ENCODE data around the gene TMEM151A.

TMEM151A gene

DNA sequence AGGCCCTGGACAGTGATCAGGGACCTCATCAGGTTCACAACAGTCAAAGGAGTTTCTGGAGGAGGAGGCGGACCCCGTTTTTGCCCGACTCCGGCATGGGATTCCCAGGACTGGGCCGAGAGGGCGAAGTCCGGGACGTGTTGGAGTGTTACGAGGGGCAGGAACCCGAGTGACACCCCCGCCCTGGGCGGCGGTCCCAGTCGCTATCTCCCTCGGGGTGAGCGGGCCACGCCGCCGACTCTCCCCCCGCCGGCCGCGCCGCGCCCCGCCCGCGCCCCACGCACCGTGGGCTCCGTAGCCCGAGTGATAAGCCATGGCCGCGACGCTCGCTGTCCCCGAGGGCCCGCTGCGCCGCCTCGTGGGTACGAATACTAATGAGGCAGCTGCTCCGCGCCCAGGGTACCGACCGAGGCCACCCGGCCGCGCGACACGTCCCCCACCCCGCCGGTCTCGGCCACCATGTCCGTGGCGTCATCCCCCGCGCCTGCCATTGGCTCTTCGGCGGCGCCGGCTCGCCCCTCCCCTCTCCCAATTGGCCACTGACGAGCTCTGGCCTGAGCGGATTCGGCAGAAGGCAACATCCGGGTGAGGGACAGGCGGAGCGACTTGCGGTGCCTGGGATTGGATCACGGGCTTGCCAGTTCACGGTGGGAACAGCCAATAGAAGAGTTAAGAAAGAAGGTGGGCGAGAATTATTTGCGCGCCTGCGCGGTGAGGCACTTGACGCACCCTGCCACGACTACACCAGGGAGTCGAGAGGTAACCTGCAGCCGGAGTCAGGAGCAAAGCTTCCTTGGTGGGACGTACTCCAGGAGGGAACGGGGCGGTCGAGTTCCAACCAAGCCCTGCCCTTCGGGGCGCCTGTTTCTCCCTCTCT lies 2.8 kb upstream of the TMEM151A start, which contains the start of gene YIF1A:
Gene YIF1A, minus strand, starts transcription at position 473 of the 877 bp plus-strand sequence. Its CDS starts 158 bp downstream, at position 315.
- TF ChIP-seq CTCF (IDR thresholded peaks at IDR 0.05): no peak

- no peak for TF ChIP-seq CTCF (IDR thresholded peaks at IDR 0.05)
These were observed 2.0 kb upstream of the TMEM151A start for GRCh38 chr11:66289548-66290329.

DNA sequence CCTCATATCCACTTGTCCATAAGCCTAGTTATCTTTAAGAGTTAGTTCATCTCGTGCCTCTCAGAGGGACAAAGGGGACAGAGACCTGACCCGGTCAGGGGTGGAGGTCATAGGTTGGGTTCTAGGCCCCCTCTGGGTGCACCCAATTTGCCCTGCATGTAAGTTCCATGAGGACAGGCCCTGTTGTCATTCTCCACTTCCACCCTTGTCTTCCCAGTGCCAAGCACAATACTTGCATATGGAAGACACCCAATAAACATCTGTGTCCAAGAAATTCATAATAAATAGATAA lies 1.4 kb upstream of the TMEM151A start:
- no peak for TF ChIP-seq CTCF (IDR thresholded peaks at IDR 0.05)

DNA sequence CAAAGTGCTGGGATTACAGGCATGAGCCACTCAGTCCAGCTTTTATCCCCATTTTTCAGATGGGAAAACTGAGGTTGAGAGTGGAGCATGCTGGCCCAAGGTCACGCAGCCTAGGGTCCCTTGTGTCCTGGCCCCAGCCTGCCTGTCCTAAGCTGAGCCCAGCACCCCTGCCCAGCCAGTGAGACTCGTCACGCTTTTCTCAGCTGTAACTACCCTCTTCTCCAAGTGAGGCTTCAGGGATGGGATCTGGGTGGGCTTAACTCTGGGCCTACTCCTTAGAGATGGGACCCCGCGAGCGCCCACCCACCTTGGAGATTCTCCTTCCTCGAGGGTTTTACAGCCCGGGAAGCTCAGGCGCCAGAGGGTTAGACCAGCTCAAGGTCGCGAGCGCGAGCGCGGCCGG lies 390 bp upstream of the TMEM151A start:
- TF ChIP-seq CTCF (IDR thresholded peaks at IDR 0.05): no peak

- no peak for TF ChIP-seq CTCF (IDR thresholded peaks at IDR 0.05)
These were observed 1.0 kb downstream of the TMEM151A start for GRCh38 chr11:66292543-66293332.

DNA sequence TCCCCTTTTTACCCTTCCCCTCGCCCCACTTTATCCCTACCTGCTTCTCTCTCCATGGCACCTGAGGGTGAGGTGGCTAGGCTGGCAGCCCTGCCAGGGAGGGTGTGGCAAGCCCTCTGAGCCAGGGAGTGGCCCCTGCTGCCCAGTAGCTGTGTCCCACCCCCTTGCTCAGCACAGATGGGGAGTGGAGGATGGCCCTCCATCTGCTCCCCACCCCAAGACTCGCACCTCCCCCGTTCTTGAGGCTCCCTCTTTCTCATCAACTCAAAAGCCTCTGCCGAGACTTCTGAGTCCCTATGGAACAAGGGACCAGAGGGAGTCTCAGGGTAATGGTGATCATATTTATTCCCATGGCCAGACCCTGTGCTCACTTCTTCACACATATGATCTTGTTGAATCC lies 1.7 kb downstream of the TMEM151A start:
- no peak for TF ChIP-seq CTCF (IDR thresholded peaks at IDR 0.05)

Data from LNCAP (cell line).